Hepatocyte (in vitro differentiated cells): ENCODE results near the gene FOLR3. TPM values are rescaled to one million over a fixed set of nuclear protein-coding genes. Genes with fewer than 3 reads are reported as not detected.

Experiments
- DNase-seq: peaks from one replicate; pipeline ENCODE4 v3.0.0-alpha.2; 2016; ENCODE audit warnings: low spot score
- H2AFZ ChIP-seq: fragments of 200-600 bp; sonication (generic); 2 replicates; pipeline ENCODE4 v1.6.0; 2016; ENCODE audit warnings: antibody characterized with exemption, mild to moderate bottlenecking
- H3K27ac ChIP-seq: fragments of 200-600 bp; sonication (generic); 2 replicates; pipeline ENCODE4 v1.5.1; 2016; ENCODE audit warnings: mild to moderate bottlenecking
- H3K27me3 ChIP-seq: fragments of 200-600 bp; sonication (generic); 2 replicates; pipeline ENCODE4 v1.6.1; 2016
- H3K36me3 ChIP-seq: fragments of 200-600 bp; sonication (generic); replicated peaks from 2 replicates; pipeline ENCODE4 v1.5.1; 2016; ENCODE audit warnings: low read depth; ENCODE audit not compliant: insufficient read depth
- H3K4me1 ChIP-seq: fragments of 200-600 bp; sonication (generic); 2 replicates; pipeline ENCODE4 v1.5.1; 2016; ENCODE audit warnings: mild to moderate bottlenecking, moderate library complexity; ENCODE audit not compliant: insufficient read depth
- H3K4me2 ChIP-seq: fragments of 200-600 bp; sonication (generic); 2 replicates; pipeline ENCODE4 v1.6.0; 2016
- H3K4me3 ChIP-seq: fragments of 200-600 bp; sonication (generic); 2 replicates; pipeline ENCODE4 v1.5.1; 2016; ENCODE audit warnings: mild to moderate bottlenecking
- H3K79me2 ChIP-seq: fragments of 200-600 bp; sonication (generic); 2 replicates; pipeline ENCODE4 v1.6.0; 2017; ENCODE audit warnings: mild to moderate bottlenecking
- H3K9me2 ChIP-seq: fragments of 200-600 bp; sonication (generic); replicated peaks from 2 replicates; pipeline ENCODE4 v1.6.0; 2017; ENCODE audit warnings: mild to moderate bottlenecking; ENCODE audit not compliant: insufficient read depth
- H3K9me3 ChIP-seq: fragments of 200-600 bp; sonication (generic); 2 replicates; pipeline ENCODE4 v1.5.1; 2016; ENCODE audit warnings: low read depth, mild to moderate bottlenecking
- H4K20me1 ChIP-seq: fragments of 200-600 bp; sonication (generic); 2 replicates; pipeline ENCODE4 v1.6.0; 2016; ENCODE audit warnings: mild to moderate bottlenecking; ENCODE audit not compliant: insufficient read depth, poor library complexity, severe bottlenecking
- CTCF ChIP-seq: fragments of 200-600 bp; sonication (generic); IDR thresholded peaks from 2 replicates; pipeline ENCODE4 v1.5.1; 2016; ENCODE audit warnings: antibody characterized with exemption, mild to moderate bottlenecking; ENCODE audit not compliant: poor library complexity
- EZH2 ChIP-seq: fragments of 200-600 bp; sonication (generic); IDR thresholded peaks from 2 replicates; pipeline ENCODE4 v1.6.1; 2016; ENCODE audit warnings: antibody characterized with exemption, mild to moderate bottlenecking, borderline replicate concordance
- EZH2phosphoT487 ChIP-seq: fragments of 200-600 bp; sonication (generic); IDR thresholded peaks from one replicate; pipeline ENCODE4 v1.6.1; 2018; ENCODE audit warnings: antibody characterized with exemption, mild to moderate bottlenecking, low read depth, moderate library complexity; ENCODE audit not compliant: unreplicated experiment, severe bottlenecking
- WGBS: methylation state at CpG from one replicate; pipeline ENCODE4 v1.1.6; 2016; ENCODE audit warnings: low lambda C conversion rate; ENCODE audit errors: missing lambda C conversion rate; 5-methylcytosine and 5-hydroxymethylcytosine counted together
- polyA plus RNA-seq: library from polyadenylated mRNA; unstranded; fragments of >200 nt; fragmentation: Nextera tagmentation; extraction: Ambion mirVana; gene quantifications from 2 replicates; pipeline ENCODE4 v1.2.1, GENCODE V29; 2016
- total RNA-seq: library from RNA; depleted of rRNA; stranded (reverse); fragments of >200 nt; gene quantifications from 2 replicates; pipeline ENCODE4 v1.2.3, GENCODE V29; 2014

Gene FOLR3
- total and polyA plus RNA-seq, 2 experiments from 2014 or later, result not detected

GRCh38 chr11:72125956-72126355 is 9.6 kb upstream of the FOLR3 start:
- Histone ChIP-seq H3K27ac (no peak overlapping the region), H3K9me2 (no peaks in the 10 kb centered on the region), H2AFZ (no peak overlapping the region), H3K4me2 (no peak overlapping the region), H3K9me3 (no peaks in the 10 kb centered on the region), H3K79me2 (no peaks in the 10 kb centered on the region), H3K4me1 (peaks cover 4% of the 10 kb centered on the region), H4K20me1 (no peaks in the 10 kb centered on the region), H3K36me3 (no peaks in the 10 kb centered on the region), H3K27me3 (no peaks in the 10 kb centered on the region), H3K4me3 (no peak overlapping the region)
- no peak for DNase-seq
- 88% methylated on average over 1 of the region's 1 CpG for WGBS
- no peak for TF ChIP-seq EZH2
- TF ChIP-seq CTCF, result no peak
- TF ChIP-seq EZH2phosphoT487, result no peak

GRCh38 chr11:72127923-72128322 is 7.6 kb upstream of the FOLR3 start:
- no peaks in the 10 kb centered on the region for H4K20me1 ChIP-seq
- no peak overlapping the region for H3K27ac ChIP-seq
- H3K27me3 ChIP-seq, result peaks cover 3% of the 10 kb centered on the region
- H3K4me1 ChIP-seq, result peaks cover 2% of the 10 kb centered on the region
- H3K79me2 ChIP-seq, result no peaks in the 10 kb centered on the region
- TF ChIP-seq EZH2phosphoT487 (no peak), EZH2 (no peak), CTCF (no peak)
- H3K4me2 ChIP-seq, result no peak overlapping the region
- no peak overlapping the region for H2AFZ ChIP-seq
- no peak for DNase-seq
- no peaks in the 10 kb centered on the region for H3K36me3 ChIP-seq
- 51% methylated on average over 2 of the region's 2 CpGs for WGBS
- no peaks in the 10 kb centered on the region for H3K9me3 ChIP-seq
- H3K4me3 ChIP-seq, result no peak overlapping the region
- no peaks in the 10 kb centered on the region for H3K9me2 ChIP-seq

GRCh38 chr11:72129381-72129780 is 6.1 kb upstream of the FOLR3 start:
- 79% methylated on average over 3 of the region's 3 CpGs for WGBS
- DNase-seq, result no peak
- H2AFZ ChIP-seq, result no peak overlapping the region

More at GRCh38 chr11:72129381-72129780, 6.1 kb upstream of the FOLR3 start:
- Histone ChIP-seq H3K9me3 (no peaks in the 10 kb centered on the region), H4K20me1 (no peaks in the 10 kb centered on the region), H3K9me2 (no peaks in the 10 kb centered on the region), H3K79me2 (no peaks in the 10 kb centered on the region), H3K27ac (no peak overlapping the region), H3K4me2 (no peak overlapping the region), H3K36me3 (no peaks in the 10 kb centered on the region), H3K4me3 (no peak overlapping the region), H3K4me1 (no peaks in the 10 kb centered on the region), H3K27me3 (peaks cover 3% of the 10 kb centered on the region)
- TF ChIP-seq CTCF, result no peak
- TF ChIP-seq EZH2phosphoT487, result no peak
- TF ChIP-seq EZH2, result no peak
